Hepatocyte (in vitro differentiated cells): ENCODE results near the gene CHST11.

ENCODE experiments used
- EZH2 ChIP-seq: fragments of 200-600 bp; sonication (generic); IDR thresholded peaks from 2 replicates; pipeline ENCODE4 v1.6.1; 2016; ENCODE audit warnings: antibody characterized with exemption, mild to moderate bottlenecking, borderline replicate concordance
- TF ChIP-seq, protein P1 (sequence below): fragments of 200-600 bp; sonication (generic); IDR thresholded peaks from 2 replicates; pipeline ENCODE4 v1.5.1; 2016; ENCODE audit warnings: antibody characterized with exemption, mild to moderate bottlenecking; ENCODE audit not compliant: poor library complexity

DNA sequence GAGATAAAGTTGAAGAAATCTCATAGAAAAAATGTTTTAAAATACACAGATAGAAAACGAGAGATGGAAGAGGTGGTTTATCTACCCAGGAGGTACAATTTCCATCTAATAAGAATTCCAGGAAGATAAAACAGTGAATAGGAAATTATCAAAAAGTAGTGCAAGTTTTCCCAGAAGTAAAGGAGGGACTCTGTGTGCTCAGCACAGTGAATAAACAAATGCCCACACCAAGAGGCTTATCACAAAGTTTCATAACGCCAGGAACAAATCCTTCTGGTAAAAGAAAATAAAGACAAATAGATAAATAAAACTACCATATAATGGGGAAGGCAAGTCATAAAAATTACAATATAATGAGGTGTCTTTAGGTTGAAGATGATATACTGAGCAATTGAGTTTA is 322.4 kb downstream of the CHST11 start:
- TF ChIP-seq, protein P1, sequence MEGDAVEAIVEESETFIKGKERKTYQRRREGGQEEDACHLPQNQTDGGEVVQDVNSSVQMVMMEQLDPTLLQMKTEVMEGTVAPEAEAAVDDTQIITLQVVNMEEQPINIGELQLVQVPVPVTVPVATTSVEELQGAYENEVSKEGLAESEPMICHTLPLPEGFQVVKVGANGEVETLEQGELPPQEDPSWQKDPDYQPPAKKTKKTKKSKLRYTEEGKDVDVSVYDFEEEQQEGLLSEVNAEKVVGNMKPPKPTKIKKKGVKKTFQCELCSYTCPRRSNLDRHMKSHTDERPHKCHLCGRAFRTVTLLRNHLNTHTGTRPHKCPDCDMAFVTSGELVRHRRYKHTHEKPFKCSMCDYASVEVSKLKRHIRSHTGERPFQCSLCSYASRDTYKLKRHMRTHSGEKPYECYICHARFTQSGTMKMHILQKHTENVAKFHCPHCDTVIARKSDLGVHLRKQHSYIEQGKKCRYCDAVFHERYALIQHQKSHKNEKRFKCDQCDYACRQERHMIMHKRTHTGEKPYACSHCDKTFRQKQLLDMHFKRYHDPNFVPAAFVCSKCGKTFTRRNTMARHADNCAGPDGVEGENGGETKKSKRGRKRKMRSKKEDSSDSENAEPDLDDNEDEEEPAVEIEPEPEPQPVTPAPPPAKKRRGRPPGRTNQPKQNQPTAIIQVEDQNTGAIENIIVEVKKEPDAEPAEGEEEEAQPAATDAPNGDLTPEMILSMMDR: no peak
- TF ChIP-seq EZH2: no peak
